ENCODE measurements around the gene PBRM1.

Gene PBRM1

DNA sequence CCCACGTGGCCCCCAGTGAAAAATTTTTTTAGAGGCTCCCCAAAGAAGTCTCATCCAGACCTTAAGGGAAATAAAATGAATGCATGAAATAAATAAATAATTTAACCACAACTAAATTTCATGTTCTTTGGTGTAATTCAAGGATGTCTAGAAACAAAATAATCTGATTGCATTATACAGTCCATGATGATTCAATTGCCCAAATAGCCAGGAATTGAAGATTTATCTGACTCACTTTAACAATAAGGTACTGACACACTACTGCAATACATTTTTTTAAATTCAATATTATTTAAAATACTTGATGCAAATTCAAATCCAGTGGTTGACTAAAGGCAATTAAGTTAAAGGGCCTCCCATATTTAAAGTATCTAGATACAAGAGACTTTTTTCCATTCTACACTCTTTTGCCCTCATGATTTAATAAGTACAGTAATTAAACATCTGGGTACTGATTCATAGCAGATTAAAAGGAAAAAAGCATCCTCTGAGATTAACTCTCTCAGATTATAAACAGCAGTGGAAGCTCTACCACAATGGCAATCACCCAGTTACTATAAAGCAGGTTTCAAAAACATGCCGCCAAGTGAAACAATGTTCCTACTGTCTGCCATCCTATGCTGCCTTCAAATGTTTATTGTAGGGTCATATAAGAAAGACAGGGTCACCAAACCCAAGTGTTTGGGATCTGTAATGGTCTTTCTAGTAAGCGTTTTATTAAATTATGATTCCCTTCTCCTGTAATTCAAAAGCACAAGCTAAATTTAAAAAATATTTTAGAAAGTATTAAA, 139.4 kb downstream of the PBRM1 start:
- TF ChIP-seq SIN3A (IDR thresholded peaks at IDR 0.05; ENCODE audit: borderline replicate concordance, insufficient read depth, low read length): no peak
- TF ChIP-seq, protein P1, sequence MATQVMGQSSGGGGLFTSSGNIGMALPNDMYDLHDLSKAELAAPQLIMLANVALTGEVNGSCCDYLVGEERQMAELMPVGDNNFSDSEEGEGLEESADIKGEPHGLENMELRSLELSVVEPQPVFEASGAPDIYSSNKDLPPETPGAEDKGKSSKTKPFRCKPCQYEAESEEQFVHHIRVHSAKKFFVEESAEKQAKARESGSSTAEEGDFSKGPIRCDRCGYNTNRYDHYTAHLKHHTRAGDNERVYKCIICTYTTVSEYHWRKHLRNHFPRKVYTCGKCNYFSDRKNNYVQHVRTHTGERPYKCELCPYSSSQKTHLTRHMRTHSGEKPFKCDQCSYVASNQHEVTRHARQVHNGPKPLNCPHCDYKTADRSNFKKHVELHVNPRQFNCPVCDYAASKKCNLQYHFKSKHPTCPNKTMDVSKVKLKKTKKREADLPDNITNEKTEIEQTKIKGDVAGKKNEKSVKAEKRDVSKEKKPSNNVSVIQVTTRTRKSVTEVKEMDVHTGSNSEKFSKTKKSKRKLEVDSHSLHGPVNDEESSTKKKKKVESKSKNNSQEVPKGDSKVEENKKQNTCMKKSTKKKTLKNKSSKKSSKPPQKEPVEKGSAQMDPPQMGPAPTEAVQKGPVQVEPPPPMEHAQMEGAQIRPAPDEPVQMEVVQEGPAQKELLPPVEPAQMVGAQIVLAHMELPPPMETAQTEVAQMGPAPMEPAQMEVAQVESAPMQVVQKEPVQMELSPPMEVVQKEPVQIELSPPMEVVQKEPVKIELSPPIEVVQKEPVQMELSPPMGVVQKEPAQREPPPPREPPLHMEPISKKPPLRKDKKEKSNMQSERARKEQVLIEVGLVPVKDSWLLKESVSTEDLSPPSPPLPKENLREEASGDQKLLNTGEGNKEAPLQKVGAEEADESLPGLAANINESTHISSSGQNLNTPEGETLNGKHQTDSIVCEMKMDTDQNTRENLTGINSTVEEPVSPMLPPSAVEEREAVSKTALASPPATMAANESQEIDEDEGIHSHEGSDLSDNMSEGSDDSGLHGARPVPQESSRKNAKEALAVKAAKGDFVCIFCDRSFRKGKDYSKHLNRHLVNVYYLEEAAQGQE (IDR thresholded peaks at IDR 0.05; ENCODE audit: insufficient read depth in 1 of 2, low read depth in 2 of 2, low read length in 2 of 2): no peak
- no peak for TF ChIP-seq POLR2AphosphoS5 (IDR thresholded peaks at IDR 0.05; ENCODE audit: low read depth, low read length)
- TF ChIP-seq FOXP2 (optimal IDR thresholded peaks at IDR 0.05; ENCODE audit: borderline replicate concordance, extremely low read depth, extremely low read length, insufficient read depth): no peak
- TF ChIP-seq TAF1 (IDR thresholded peaks at IDR 0.05; ENCODE audit: borderline replicate concordance, insufficient read depth, low read length): no peak

DNA sequence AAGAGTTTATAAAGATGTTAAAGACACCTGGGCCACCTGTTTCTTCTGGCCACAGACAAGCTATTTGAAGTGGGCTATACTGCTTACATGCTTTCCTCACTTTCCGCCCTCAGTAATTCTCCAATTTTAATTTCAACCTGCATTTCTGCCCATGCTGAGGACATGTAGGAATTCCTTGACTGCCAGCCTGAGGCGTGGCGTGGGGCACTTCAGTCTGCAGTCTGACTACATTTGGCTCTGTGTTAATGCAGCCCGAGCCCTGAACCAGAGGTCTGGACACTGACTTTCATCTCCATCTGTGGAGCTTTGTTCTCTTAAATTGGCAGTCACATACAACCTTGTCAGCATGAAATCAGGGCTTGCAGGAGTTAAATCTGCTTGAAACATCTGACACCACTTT, 140.8 kb downstream of the PBRM1 start:
- TF ChIP-seq TAF1 (IDR thresholded peaks at IDR 0.05; ENCODE audit: borderline replicate concordance, insufficient read depth, low read length): no peak
- no peak for TF ChIP-seq SIN3A (IDR thresholded peaks at IDR 0.05; ENCODE audit: borderline replicate concordance, insufficient read depth, low read length)
- TF ChIP-seq FOXP2 (optimal IDR thresholded peaks at IDR 0.05; ENCODE audit: borderline replicate concordance, extremely low read depth, extremely low read length, insufficient read depth): no peak
- no peak for TF ChIP-seq POLR2AphosphoS5 (IDR thresholded peaks at IDR 0.05; ENCODE audit: low read depth, low read length)
- TF ChIP-seq, protein P1 (IDR thresholded peaks at IDR 0.05; ENCODE audit: insufficient read depth in 1 of 2, low read depth in 2 of 2, low read length in 2 of 2): no peak

DNA sequence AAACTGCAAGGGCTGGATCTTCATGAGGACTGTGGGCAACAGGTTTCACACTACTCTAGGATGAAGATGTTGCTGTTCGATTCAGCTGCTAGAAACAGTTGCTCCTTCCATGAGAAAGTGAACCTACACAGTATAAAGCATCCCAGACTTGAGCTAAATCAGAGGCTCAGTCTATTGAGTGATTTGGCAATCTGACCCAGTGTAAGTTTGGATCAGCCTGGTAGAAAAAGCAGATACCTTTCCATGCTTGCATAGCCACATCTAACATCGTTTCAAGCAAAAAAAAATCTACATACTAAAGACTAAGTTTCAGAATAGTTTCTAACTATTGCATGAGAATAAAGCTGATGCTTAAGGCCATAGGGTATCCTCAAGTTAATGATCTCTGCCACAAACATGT, 144.7 kb downstream of the PBRM1 start:
- TF ChIP-seq TAF1 (IDR thresholded peaks at IDR 0.05; ENCODE audit: borderline replicate concordance, insufficient read depth, low read length) (no peak), SIN3A (IDR thresholded peaks at IDR 0.05; ENCODE audit: borderline replicate concordance, insufficient read depth, low read length) (no peak)

DNA sequence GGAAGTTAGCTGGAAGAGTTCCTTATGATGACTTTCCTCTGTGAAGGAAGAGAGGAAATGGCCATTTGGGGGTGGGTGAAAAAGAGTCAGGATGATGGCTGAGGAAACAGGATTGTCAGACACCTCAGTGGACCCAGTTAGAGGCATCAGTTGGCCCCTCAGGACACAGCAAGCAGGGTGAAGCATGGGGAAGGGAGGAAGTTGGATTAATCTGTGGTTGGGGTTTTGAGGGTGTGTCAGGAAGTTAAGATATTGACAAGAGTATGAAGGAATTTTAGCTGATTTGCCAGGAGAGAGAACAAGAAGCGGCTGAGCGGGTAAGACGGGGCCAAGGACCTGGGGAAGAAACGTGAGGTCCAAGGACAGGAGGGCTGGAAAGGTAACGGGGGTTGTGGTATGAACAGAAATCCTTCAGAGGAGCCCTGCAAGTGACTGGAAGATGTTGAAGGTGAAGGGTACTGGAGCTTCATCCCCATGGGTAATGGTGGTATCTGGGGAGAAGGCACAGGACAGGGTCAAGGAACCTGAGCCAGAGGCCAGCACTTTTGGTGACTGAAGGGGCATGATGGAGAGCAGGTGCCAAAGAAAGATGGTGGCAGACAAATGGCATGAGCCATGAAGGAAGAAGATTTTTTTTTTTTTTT, 146.6 kb downstream of the PBRM1 start:
- TF ChIP-seq TAF1 (IDR thresholded peaks at IDR 0.05; ENCODE audit: borderline replicate concordance, insufficient read depth, low read length): no peak
- TF ChIP-seq POLR2AphosphoS5 (IDR thresholded peaks at IDR 0.05; ENCODE audit: low read depth, low read length): no peak
- TF ChIP-seq, protein P1 (IDR thresholded peaks at IDR 0.05; ENCODE audit: insufficient read depth in 1 of 2, low read depth in 2 of 2, low read length in 2 of 2): no peak
- TF ChIP-seq SIN3A (IDR thresholded peaks at IDR 0.05; ENCODE audit: borderline replicate concordance, insufficient read depth, low read length): no peak
- no peak for TF ChIP-seq FOXP2 (optimal IDR thresholded peaks at IDR 0.05; ENCODE audit: borderline replicate concordance, extremely low read depth, extremely low read length, insufficient read depth)

DNA sequence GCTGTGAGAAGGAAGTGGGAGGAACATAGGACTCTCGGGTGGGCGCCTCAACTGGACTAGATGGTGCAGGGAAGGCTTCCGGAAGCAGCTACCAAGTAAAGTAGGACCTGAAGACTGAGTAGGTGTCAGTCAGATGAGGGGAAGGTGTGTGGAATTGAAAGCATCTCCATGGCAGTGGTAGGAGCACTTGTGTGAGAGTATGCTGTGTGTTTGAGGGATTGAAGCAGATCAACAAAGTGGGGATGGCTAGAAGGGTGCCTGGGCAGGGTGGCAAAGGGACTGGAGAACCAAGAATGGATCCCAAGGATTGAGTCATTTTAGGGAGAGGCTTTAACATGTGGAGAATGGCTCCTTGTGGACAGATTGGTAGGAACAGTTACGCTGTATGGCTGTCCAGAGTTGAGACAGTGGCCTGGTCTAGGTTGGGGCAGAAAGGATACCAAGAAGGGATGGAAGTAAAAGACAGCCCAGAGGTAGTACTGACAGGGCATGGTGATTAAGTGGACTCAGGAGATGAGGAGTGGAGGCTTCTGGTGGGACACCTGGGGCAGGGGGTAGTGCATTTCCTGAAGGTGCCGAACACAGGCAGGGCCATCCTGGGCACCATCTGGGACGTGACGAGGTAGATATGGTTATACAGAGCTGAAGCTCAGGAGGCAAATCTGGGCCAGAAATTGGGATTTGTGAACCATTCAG, 147.8 kb downstream of the PBRM1 start:
- TF ChIP-seq FOXP2 (optimal IDR thresholded peaks at IDR 0.05; ENCODE audit: borderline replicate concordance, extremely low read depth, extremely low read length, insufficient read depth) (no peak), POLR2AphosphoS5 (IDR thresholded peaks at IDR 0.05; ENCODE audit: low read depth, low read length) (no peak), TAF1 (IDR thresholded peaks at IDR 0.05; ENCODE audit: borderline replicate concordance, insufficient read depth, low read length) (no peak), SIN3A (IDR thresholded peaks at IDR 0.05; ENCODE audit: borderline replicate concordance, insufficient read depth, low read length) (no peak)
- TF ChIP-seq, protein P1 (IDR thresholded peaks at IDR 0.05; ENCODE audit: insufficient read depth in 1 of 2, low read depth in 2 of 2, low read length in 2 of 2): no peak
